SU-DHL-6 (cell line): ENCODE data around the gene AGAP3.
"Not testable (repeated sequence)": the region's sequence is repeated elsewhere in the genome, so short reads cannot be mapped to it uniquely, and the experiment has no call there.

Source experiments
- H2AFZ ChIP-seq: fragments of 200-600 bp; sonication (generic); 2 replicates; pipeline ENCODE4 v1.6.1; 2014; ENCODE audit warnings: low read depth, mild to moderate bottlenecking, moderate library complexity, mixed read lengths, antibody characterized with exemption, low read length; ENCODE audit not compliant: severe bottlenecking
- H3F3A ChIP-seq: fragments of 200-600 bp; shearing (Covaris generic); 2 replicates; pipeline ENCODE4 v1.6.0; 2016; ENCODE audit warnings: antibody characterized with exemption, mild to moderate bottlenecking; ENCODE audit not compliant: insufficient read depth
- H3K27ac ChIP-seq: fragments of 200-600 bp; sonication (generic); 2 replicates; pipeline ENCODE4 v1.5.1; 2016; ENCODE audit warnings: low read depth, mild to moderate bottlenecking, low read length, moderate library complexity, mixed read lengths
- H3K27me3 ChIP-seq: fragments of 200-600 bp; sonication (generic), shearing (Covaris generic); 2 replicates; pipeline ENCODE4 v1.6.0; 2014; ENCODE audit warnings: mild to moderate bottlenecking, low read length
- H3K36me3 ChIP-seq: fragments of 200-600 bp; sonication (generic); 2 replicates; pipeline ENCODE4 v1.6.1; 2014; ENCODE audit warnings: mild to moderate bottlenecking, low read length, mixed read lengths
- H3K4me2 ChIP-seq: fragments of 300-600, 200-600 bp; shearing (Covaris generic), sonication (generic); 2 replicates; pipeline ENCODE4 v1.6.0; 2014; ENCODE audit warnings: low read length, low read depth, mild to moderate bottlenecking; ENCODE audit not compliant: poor library complexity, severe bottlenecking
- H3K4me3 ChIP-seq: fragments of 200-600 bp; sonication (generic); 2 replicates; pipeline ENCODE4 v1.5.1; 2014; ENCODE audit warnings: antibody characterized with exemption, low read length, mild to moderate bottlenecking, mixed read lengths; ENCODE audit not compliant: insufficient read depth, poor library complexity, severe bottlenecking
- H3K79me2 ChIP-seq: fragments of 200-600 bp; sonication (generic); 2 replicates; pipeline ENCODE4 v1.6.1; 2014; ENCODE audit warnings: mild to moderate bottlenecking, low read length, moderate library complexity; ENCODE audit not compliant: insufficient read depth
- H3K9ac ChIP-seq: fragments of 200-600 bp; sonication (generic); 2 replicates; pipeline ENCODE4 v1.7.0; 2014; ENCODE audit warnings: mild to moderate bottlenecking, low read length
- H3K9me2 ChIP-seq: fragments of 200-600 bp; sonication (generic); replicated peaks from 2 replicates; pipeline ENCODE4 v1.6.1; 2014; ENCODE audit warnings: low read length; ENCODE audit not compliant: insufficient read depth
- H3K9me3 ChIP-seq: fragments of 200-600 bp; sonication (generic); 2 replicates; pipeline ENCODE4 v1.6.1; 2014; ENCODE audit warnings: low read length, mixed read lengths; ENCODE audit not compliant: insufficient read depth
- H4K20me1 ChIP-seq: fragments of 200-600 bp; sonication (generic); 2 replicates; pipeline ENCODE4 v1.6.1; 2014; ENCODE audit warnings: low read depth, mild to moderate bottlenecking, antibody characterized with exemption, low read length, moderate library complexity, mixed read lengths
- CTCF ChIP-seq: fragments of 200-600 bp; sonication (generic); IDR thresholded peaks from one replicate; pipeline ENCODE4 v1.5.1; 2017; ENCODE audit warnings: antibody characterized with exemption, mild to moderate bottlenecking, low read length, moderate library complexity; ENCODE audit not compliant: insufficient read depth, poor library complexity, severe bottlenecking
- EZH2phosphoT487 ChIP-seq: fragments of 200-600 bp; sonication (generic), shearing (Covaris generic); conservative IDR thresholded peaks from 2 replicates; pipeline ENCODE4 v1.6.1; 2018; ENCODE audit warnings: mild to moderate bottlenecking, antibody characterized with exemption, low read length, moderate library complexity, mixed read lengths

Gene AGAP3

GRCh38 chr7:151039850-151040548 lies 46.3 kb upstream of the AGAP3 start:
- Histone ChIP-seq H3K27me3 (no peaks in the 10 kb centered on the region), H3K79me2 (no peaks in the 10 kb centered on the region), H3K4me3 (no peak overlapping the region), H4K20me1 (no peaks in the 10 kb centered on the region), H2AFZ (no peak overlapping the region), H3K9me3 (no peaks in the 10 kb centered on the region), H3K9ac (no peak overlapping the region), H3F3A (no peaks in the 10 kb centered on the region), H3K36me3 (no peaks in the 10 kb centered on the region), H3K27ac (no peak overlapping the region), H3K4me2 (no peak overlapping the region), H3K9me2 (no peaks in the 10 kb centered on the region)
- TF ChIP-seq CTCF (no peak), EZH2phosphoT487 (no peak)

- no peaks in the 10 kb centered on the region for H3K27me3 ChIP-seq
- H3K4me2 ChIP-seq = no peak overlapping the region
- no peak overlapping the region for H3K4me3 ChIP-seq
- no peak overlapping the region for H3K9ac ChIP-seq
- H2AFZ ChIP-seq = no peak overlapping the region
- no peaks in the 10 kb centered on the region for H3F3A ChIP-seq
- H3K79me2 ChIP-seq = no peaks in the 10 kb centered on the region
- no peaks in the 10 kb centered on the region for H3K9me3 ChIP-seq
- no peaks in the 10 kb centered on the region for H3K36me3 ChIP-seq
- no peak overlapping the region for H3K27ac ChIP-seq
- H4K20me1 ChIP-seq = no peaks in the 10 kb centered on the region
- TF ChIP-seq CTCF (no peak), EZH2phosphoT487 (no peak)
- H3K9me2 ChIP-seq = no peaks in the 10 kb centered on the region
Measured at GRCh38 chr7:151040616-151041375, 45.5 kb upstream of the AGAP3 start.

GRCh38 chr7:151043449-151043848 lies 42.8 kb upstream of the AGAP3 start:
- H3K9me3 ChIP-seq, H2AFZ ChIP-seq, H3K79me2 ChIP-seq, H3K36me3 ChIP-seq, H4K20me1 ChIP-seq, H3F3A ChIP-seq, H3K9ac ChIP-seq, H3K4me2 ChIP-seq, H3K4me3 ChIP-seq, H3K27ac ChIP-seq, H3K9me2 ChIP-seq, H3K27me3 ChIP-seq: not testable (repeated sequence)

- TF ChIP-seq EZH2phosphoT487 = no peak
- TF ChIP-seq CTCF = no peak
- Histone ChIP-seq H3K27ac (no peak overlapping the region), H3K36me3 (no peaks in the 10 kb centered on the region)
Measured at GRCh38 chr7:151043959-151044358, 42.3 kb upstream of the AGAP3 start.

More at GRCh38 chr7:151043959-151044358, 42.3 kb upstream of the AGAP3 start:
- no peak overlapping the region for H3K4me3 ChIP-seq
- H3K9me3 ChIP-seq = no peaks in the 10 kb centered on the region
- no peaks in the 10 kb centered on the region for H3K79me2 ChIP-seq
- no peak overlapping the region for H3K4me2 ChIP-seq
- H2AFZ ChIP-seq = no peak overlapping the region
- no peak overlapping the region for H3K9ac ChIP-seq
- H4K20me1 ChIP-seq = no peaks in the 10 kb centered on the region
- no peaks in the 10 kb centered on the region for H3F3A ChIP-seq
- no peaks in the 10 kb centered on the region for H3K9me2 ChIP-seq
- no peaks in the 10 kb centered on the region for H3K27me3 ChIP-seq
